Memory B cell (primary cell): Measurements from ENCODE around the gene MUC6.

Experiments used
- ATAC-seq: fragments of 150-1000 bp; cut with Tn5 transposase; 2 replicates; pipeline ENCODE4 v1.10.0; 2021; ENCODE audit warnings: low read depth, mild to moderate bottlenecking, moderate library complexity
- DNase-seq, 2 donors: peaks; one replicate each; pipeline ENCODE4 v3.0.0; 2022; ENCODE audit warnings: low spot score in 2 of 2
- H3K27ac Mint-ChIP-seq: one replicate; pipeline ENCODE4 v1.8.0; 2022; ENCODE audit warnings: mild to moderate bottlenecking, moderate library complexity, mixed read lengths
- H3K27me3 Mint-ChIP-seq: one replicate; pipeline ENCODE4 v1.8.0; 2022; ENCODE audit warnings: mixed read lengths
- H3K36me3 Mint-ChIP-seq: one replicate; pipeline ENCODE4 v1.8.0; 2022; ENCODE audit warnings: mild to moderate bottlenecking, mixed read lengths
- H3K4me1 Mint-ChIP-seq: one replicate; pipeline ENCODE4 v1.8.0; 2022; ENCODE audit warnings: mixed read lengths
- H3K4me3 Mint-ChIP-seq: one replicate; pipeline ENCODE4 v1.8.0; 2022; ENCODE audit warnings: mild to moderate bottlenecking, moderate library complexity, mixed read lengths
- H3K9me3 Mint-ChIP-seq: one replicate; pipeline ENCODE4 v1.8.0; 2022; ENCODE audit warnings: mixed read lengths

The MUC6 gene

DNA sequence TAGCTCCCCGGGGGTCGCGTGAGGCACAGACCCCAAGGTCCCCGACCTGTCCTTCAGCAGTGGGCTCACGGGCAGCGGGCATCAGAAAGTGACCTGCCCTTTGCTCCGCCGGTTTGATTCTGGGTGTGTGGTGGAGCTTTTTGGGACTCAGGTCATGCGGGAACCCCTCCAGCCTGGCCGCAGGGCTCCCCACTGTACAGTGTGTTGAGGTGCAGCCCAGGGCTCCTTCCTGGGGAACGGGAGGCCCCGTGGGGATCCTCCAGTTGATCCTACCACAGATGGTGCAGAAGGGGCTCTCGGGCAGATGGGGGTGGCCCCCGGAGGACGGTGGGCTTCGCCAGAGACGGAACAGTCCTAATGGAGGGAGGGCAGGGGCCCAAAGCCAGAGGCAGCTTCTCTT, 24.2 kb downstream of the MUC6 start:
- Mint-ChIP-seq H3K27ac (no peak overlapping the region), H3K27me3 (no peaks in the 10 kb centered on the region), H3K4me3 (no peak overlapping the region), H3K36me3 (peaks cover 21% of the 10 kb centered on the region), H3K9me3 (peaks cover 7% of the 10 kb centered on the region), H3K4me1 (peaks cover 11% of the 10 kb centered on the region)
- DNase-seq: no peak
- ATAC-seq: no peak

GRCh38 chr11:1011320-1011698, 25.2 kb downstream of the MUC6 start:
- H3K9me3 Mint-ChIP-seq: no peaks in the 10 kb centered on the region
- ATAC-seq: no peak
- peaks cover 15% of the 10 kb centered on the region for H3K36me3 Mint-ChIP-seq
- no peak overlapping the region for H3K27ac Mint-ChIP-seq
- no peaks in the 10 kb centered on the region for H3K27me3 Mint-ChIP-seq
- H3K4me1 Mint-ChIP-seq: peaks cover 2% of the 10 kb centered on the region
- H3K4me3 Mint-ChIP-seq: no peak overlapping the region
- no peak for DNase-seq

GRCh38 chr11:1010551-1011319, 25.8 kb downstream of the MUC6 start:
- peaks cover 16% of the 10 kb centered on the region for H3K36me3 Mint-ChIP-seq
- H3K9me3 Mint-ChIP-seq: no peaks in the 10 kb centered on the region
- H3K4me1 Mint-ChIP-seq: peaks cover 2% of the 10 kb centered on the region
- DNase-seq (no peak), ATAC-seq (no peak)
- no peak overlapping the region for H3K4me3 Mint-ChIP-seq
- no peak overlapping the region for H3K27ac Mint-ChIP-seq
- no peaks in the 10 kb centered on the region for H3K27me3 Mint-ChIP-seq

- no peaks in the 10 kb centered on the region for H3K9me3 Mint-ChIP-seq
- peaks cover 2% of the 10 kb centered on the region for H3K4me1 Mint-ChIP-seq
- H3K27ac Mint-ChIP-seq: no peak overlapping the region
- ATAC-seq (no peak), DNase-seq (no peak)
- H3K4me3 Mint-ChIP-seq: no peak overlapping the region
- no peaks in the 10 kb centered on the region for H3K27me3 Mint-ChIP-seq
- H3K36me3 Mint-ChIP-seq: peaks cover 20% of the 10 kb centered on the region
Measured at GRCh38 chr11:1009991-1010390, 26.5 kb downstream of the MUC6 start.

GRCh38 chr11:1009371-1009770, 27.1 kb downstream of the MUC6 start:
- Mint-ChIP-seq H3K4me3 (no peak overlapping the region), H3K27me3 (no peaks in the 10 kb centered on the region), H3K27ac (no peak overlapping the region), H3K9me3 (no peaks in the 10 kb centered on the region), H3K36me3 (peaks cover 22% of the 10 kb centered on the region), H3K4me1 (peaks cover 2% of the 10 kb centered on the region)
- ATAC-seq (no peak), DNase-seq (no peak)

- H3K27ac Mint-ChIP-seq: no peak overlapping the region
- no peaks in the 10 kb centered on the region for H3K9me3 Mint-ChIP-seq
- no peak overlapping the region for H3K4me3 Mint-ChIP-seq
- H3K27me3 Mint-ChIP-seq: no peaks in the 10 kb centered on the region
- peaks cover 2% of the 10 kb centered on the region for H3K4me1 Mint-ChIP-seq
- no peak for ATAC-seq
- DNase-seq: no peak
- H3K36me3 Mint-ChIP-seq: peaks cover 22% of the 10 kb centered on the region
Measured at GRCh38 chr11:1008803-1009145, 27.7 kb downstream of the MUC6 start.

DNA sequence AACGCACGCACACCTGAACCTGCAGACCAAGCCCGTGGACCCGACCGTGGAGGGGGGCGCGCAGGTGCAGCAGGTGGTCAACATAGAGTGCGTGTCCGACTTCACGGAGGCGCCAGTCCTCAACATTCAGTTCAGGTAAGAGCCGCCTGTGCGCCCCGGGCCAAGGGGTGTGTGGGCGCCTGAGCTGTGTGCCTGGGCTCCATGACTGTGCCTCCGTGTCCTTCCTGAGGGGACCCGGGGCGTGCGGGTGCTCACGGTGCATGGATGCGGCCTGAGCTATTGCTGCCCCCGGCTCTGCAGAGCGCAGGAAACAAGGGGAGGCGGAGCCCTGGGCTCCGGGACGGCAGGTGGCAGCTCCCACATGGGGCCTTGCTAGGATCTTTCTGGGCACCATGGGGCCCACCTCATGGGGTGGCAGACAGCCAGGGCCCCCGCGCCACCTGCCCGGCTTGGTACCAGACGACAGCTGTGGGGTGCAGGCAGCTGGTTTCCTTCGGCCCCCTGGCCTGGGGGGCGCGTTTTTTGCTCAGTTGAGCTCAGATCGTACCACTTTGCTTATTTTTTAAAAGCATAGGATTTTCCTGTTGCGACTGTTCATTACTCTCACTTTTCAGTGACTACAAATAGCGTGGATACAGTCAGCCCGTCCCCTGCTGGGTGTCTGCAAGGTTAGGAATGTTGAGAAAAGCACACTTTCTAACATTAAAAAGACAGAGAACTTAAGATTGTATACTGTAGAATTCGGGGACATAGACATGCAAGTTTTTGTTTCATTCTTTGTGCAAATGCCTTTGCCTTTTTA, 28.3 kb downstream of the MUC6 start:
- ATAC-seq (no peak), DNase-seq (no peak)
- Mint-ChIP-seq H3K4me3 (no peak overlapping the region), H3K36me3 (peaks cover 25% of the 10 kb centered on the region), H3K27ac (no peak overlapping the region), H3K27me3 (no peaks in the 10 kb centered on the region), H3K4me1 (peaks cover 2% of the 10 kb centered on the region), H3K9me3 (no peaks in the 10 kb centered on the region)

DNA sequence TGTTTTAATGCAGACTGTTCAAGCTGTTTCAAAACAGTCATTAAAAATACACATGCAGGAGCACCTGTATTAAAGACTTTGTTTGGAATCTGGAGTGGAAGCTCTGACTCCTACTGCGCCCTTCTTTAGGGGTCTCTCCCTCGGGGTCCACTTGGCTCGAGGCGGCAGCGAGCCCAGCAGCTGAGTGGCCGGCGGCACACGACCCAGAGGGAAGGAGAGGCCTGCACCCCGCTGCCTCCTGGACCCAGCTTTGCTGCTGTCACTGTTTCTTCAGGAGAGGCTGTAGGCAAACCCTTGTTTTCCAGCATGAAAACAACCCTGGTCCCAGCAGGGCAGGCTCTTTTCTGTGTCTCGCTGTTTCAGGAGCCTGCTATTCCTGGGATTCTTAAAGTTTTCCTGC, 29.2 kb downstream of the MUC6 start:
- DNase-seq (no peak), ATAC-seq (no peak)
- Mint-ChIP-seq H3K9me3 (no peaks in the 10 kb centered on the region), H3K4me1 (peaks cover 2% of the 10 kb centered on the region), H3K36me3 (peaks cover 28% of the 10 kb centered on the region), H3K4me3 (no peak overlapping the region), H3K27me3 (no peaks in the 10 kb centered on the region), H3K27ac (no peak overlapping the region)

- Mint-ChIP-seq H3K36me3 (peaks cover 31% of the 10 kb centered on the region), H3K4me1 (peaks cover 2% of the 10 kb centered on the region), H3K27me3 (no peaks in the 10 kb centered on the region), H3K9me3 (no peaks in the 10 kb centered on the region), H3K27ac (no peak overlapping the region), H3K4me3 (no peak overlapping the region)
- DNase-seq: no peak
- ATAC-seq: no peak
Measured at GRCh38 chr11:1006762-1007161, 29.8 kb downstream of the MUC6 start.

- ATAC-seq: no peak
- H3K4me1 Mint-ChIP-seq: peaks cover 2% of the 10 kb centered on the region
- H3K36me3 Mint-ChIP-seq: peaks cover 38% of the 10 kb centered on the region
- DNase-seq: no peak
- H3K9me3 Mint-ChIP-seq: no peaks in the 10 kb centered on the region
- H3K27me3 Mint-ChIP-seq: no peaks in the 10 kb centered on the region
- no peak overlapping the region for H3K4me3 Mint-ChIP-seq
- H3K27ac Mint-ChIP-seq: no peak overlapping the region
Measured at GRCh38 chr11:1005928-1006327, 30.6 kb downstream of the MUC6 start.

- H3K36me3 Mint-ChIP-seq: peaks cover 31% of the 10 kb centered on the region
Measured at GRCh38 chr11:1003159-1003558, 33.4 kb downstream of the MUC6 start.

GRCh38 chr11:1002406-1002984, 34.0 kb downstream of the MUC6 start:
- no peaks in the 10 kb centered on the region for H3K27me3 Mint-ChIP-seq
- DNase-seq (no peak), ATAC-seq (no peak)
- H3K4me1 Mint-ChIP-seq: no peaks in the 10 kb centered on the region
- H3K27ac Mint-ChIP-seq: no peak overlapping the region
- H3K9me3 Mint-ChIP-seq: no peaks in the 10 kb centered on the region
- no peak overlapping the region for H3K4me3 Mint-ChIP-seq
- peaks cover 29% of the 10 kb centered on the region for H3K36me3 Mint-ChIP-seq

More at GRCh38 chr11:1003159-1003558, 33.4 kb downstream of the MUC6 start:
- H3K9me3 Mint-ChIP-seq: no peaks in the 10 kb centered on the region
- H3K27ac Mint-ChIP-seq: no peak overlapping the region
- H3K4me1 Mint-ChIP-seq: no peaks in the 10 kb centered on the region
- no peaks in the 10 kb centered on the region for H3K27me3 Mint-ChIP-seq
- no peak overlapping the region for H3K4me3 Mint-ChIP-seq
- ATAC-seq (no peak), DNase-seq (no peak)

GRCh38 chr11:1001617-1002405, 34.7 kb downstream of the MUC6 start:
- no peak for DNase-seq
- no peak overlapping the region for H3K27ac Mint-ChIP-seq
- H3K27me3 Mint-ChIP-seq: no peaks in the 10 kb centered on the region
- H3K36me3 Mint-ChIP-seq: peaks cover 28% of the 10 kb centered on the region
- H3K9me3 Mint-ChIP-seq: no peaks in the 10 kb centered on the region
- H3K4me1 Mint-ChIP-seq: no peaks in the 10 kb centered on the region
- H3K4me3 Mint-ChIP-seq: no peak overlapping the region
- no peak for ATAC-seq
